K562 (cell line): Measurements from ENCODE around the gene ZNF646. TPM values are rescaled to one million over a fixed set of nuclear protein-coding genes. Genes with fewer than 3 reads are reported as not detected.

ENCODE experiments used
- AFF4 ChIP-seq: sonication (generic); formaldehyde crosslinking; IDR thresholded peaks from 2 replicates; pipeline ENCODE4 v1.8.0; 2023; ENCODE audit warnings: mild to moderate bottlenecking, missing genetic modification reagents
- HCFC1 ChIP-seq: IDR thresholded peaks from 2 replicates; pipeline ENCODE4 v1.6.1; 2012; ENCODE audit warnings: low read depth, low read length, improper control_type of control experiment
- HDAC6 ChIP-seq: IDR thresholded peaks from 2 replicates; pipeline ENCODE4 v1.6.1; 2012; ENCODE audit warnings: low read depth, mild to moderate bottlenecking, control low read depth, inconsistent platforms, low read length, moderate library complexity
- HEY1 ChIP-seq: fragments of 250-450 bp; sonication (Bioruptor Pico); IDR thresholded peaks from 2 replicates; pipeline ENCODE4 v1.5.0; 2020; ENCODE audit warnings: mild to moderate bottlenecking, moderate library complexity, borderline replicate concordance
- MGA ChIP-seq: fragments of 450-650 bp; IDR thresholded peaks from 2 replicates; pipeline ENCODE4 v1.6.1; 2016; ENCODE audit warnings: mild to moderate bottlenecking, moderate library complexity
- MITF ChIP-seq: IDR thresholded peaks from 2 replicates; pipeline ENCODE4 v1.6.1; 2014; ENCODE audit warnings: antibody characterized with exemption
- MTA1 ChIP-seq: fragments of 450-650 bp; IDR thresholded peaks from 2 replicates; pipeline ENCODE4 v1.6.1; 2017; ENCODE audit warnings: borderline replicate concordance
- SOX6 ChIP-seq: fragments of 450-650 bp; IDR thresholded peaks from 2 replicates; pipeline ENCODE4 v1.6.1; 2014; ENCODE audit warnings: mild to moderate bottlenecking
- THRAP3 ChIP-seq: fragments of 450-650 bp; IDR thresholded peaks from 2 replicates; pipeline ENCODE4 v1.6.1; 2016; ENCODE audit warnings: mild to moderate bottlenecking, inconsistent platforms, borderline replicate concordance
- ZNF354B ChIP-seq: fragments of 250-450 bp; sonication (Bioruptor Pico); IDR thresholded peaks from 2 replicates; pipeline ENCODE4 v1.4.0; 2020
- polyA plus RNA-seq, 8 experiments: library from polyadenylated mRNA; depleted of rRNA in 4 of 8; stranded (reverse) in 5 of 8; unstranded in 3 of 8; fragments of >200 nt; fragmentation: Nextera tagmentation in 2 of 8; fragmentation: Illumina TruSeq in 1 of 8; extraction: Ambion mirVana in 2 of 8; extraction: Trizol in 1 of 8; gene quantifications; 2 replicates each; pipeline versions ENCODE4 v1.2.1 to v1.2.3, GENCODE V29; 2011 to 2014; ENCODE audit warnings: inconsistent platforms in 1 of 8, missing spikeins in 1 of 8
- total RNA-seq, 7 experiments: library from RNA; depleted of rRNA in 6 of 7; stranded (reverse); fragments of >200 nt in 6 of 7; fragmentation: Illumina TruSeq in 2 of 7; extraction: Trizol in 2 of 7; gene quantifications; 2 replicates each; pipeline versions ENCODE4 v1.2.1 to v1.2.3, GENCODE V29; 2011 to 2021; ENCODE audit warnings: low replicate concordance in 1 of 7

Gene ZNF646
- total and polyA plus RNA-seq, 9 of the 15 experiments (the other 6 are each of a cell fraction or from before 2014, with no cell fraction given), result 0.08 to 20.6 (median 8.0) TPM

GRCh38 chr16:31108035-31108793 is 34.0 kb downstream of the ZNF646 start, which contains the start of gene BCKDK (continued):
- TF ChIP-seq AFF4, result no peak
- TF ChIP-seq MGA, result no peak
- no peak for TF ChIP-seq HEY1
- peak; percentile 96 for TF ChIP-seq HCFC1
- no peak for TF ChIP-seq HDAC6
- no peak for TF ChIP-seq MITF
- no peak for TF ChIP-seq SOX6
- no peak for TF ChIP-seq ZNF354B
- TF ChIP-seq MTA1, result no peak
- no peak for TF ChIP-seq THRAP3
